ENCODE measurements around the gene PXDN.
"Not testable (repeated sequence)": the region's sequence is repeated elsewhere in the genome, so short reads cannot be mapped to it uniquely, and the experiment has no call there.

Gene PXDN

GRCh38 chr2:1701556-1702185, 42.6 kb downstream of the PXDN start:
- no peak for DNase-seq

- no peak for DNase-seq
Observed at GRCh38 chr2:1701020-1701419, 43.3 kb downstream of the PXDN start.

- DNase-seq, result not testable (repeated sequence)
Observed at GRCh38 chr2:1700427-1700826, 43.9 kb downstream of the PXDN start.

- no peak for DNase-seq
Observed at GRCh38 chr2:1698188-1698945, 45.9 kb downstream of the PXDN start.

GRCh38 chr2:1697601-1698000, 46.7 kb downstream of the PXDN start:
- no peak for DNase-seq

GRCh38 chr2:1696472-1696871, 47.8 kb downstream of the PXDN start:
- no peak for DNase-seq

GRCh38 chr2:1694371-1695271, 49.7 kb downstream of the PXDN start:
- no peak for DNase-seq

- no peak for DNase-seq
Observed at GRCh38 chr2:1693723-1694122, 50.6 kb downstream of the PXDN start.

- DNase-seq, result no peak
Observed at GRCh38 chr2:1692342-1692741, 52.0 kb downstream of the PXDN start.

GRCh38 chr2:1691366-1691765, 52.9 kb downstream of the PXDN start:
- DNase-seq, result no peak

- DNase-seq, result no peak
Observed at GRCh38 chr2:1690056-1690775, 54.1 kb downstream of the PXDN start.

- no peak for DNase-seq
Observed at GRCh38 chr2:1688859-1689258, 55.5 kb downstream of the PXDN start.

- no peak for DNase-seq
Observed at GRCh38 chr2:1688161-1688560, 56.2 kb downstream of the PXDN start.

GRCh38 chr2:1687254-1687653, 57.1 kb downstream of the PXDN start:
- DNase-seq, result no peak

GRCh38 chr2:1686784-1687105, 57.6 kb downstream of the PXDN start:
- DNase-seq, result peak; percentile 54

GRCh38 chr2:1685957-1686783, 58.1 kb downstream of the PXDN start:
- no peak for DNase-seq

GRCh38 chr2:1685078-1685956, 59.0 kb downstream of the PXDN start:
- no peak for DNase-seq

GRCh38 chr2:1683297-1683696, 61.0 kb downstream of the PXDN start:
- DNase-seq, result no peak

GRCh38 chr2:1682181-1682440, 62.2 kb downstream of the PXDN start:
- no peak for DNase-seq

- DNase-seq, result no peak
Observed at GRCh38 chr2:1681323-1682180, 62.8 kb downstream of the PXDN start.

- no peak for DNase-seq
Observed at GRCh38 chr2:1681017-1681318, 63.3 kb downstream of the PXDN start.
